GM18909 (cell line): ENCODE data around the gene ZNF497.

Experiments
- ATAC-seq: cut with Tn5 transposase; IDR thresholded peaks from one replicate; pipeline ENCODE4 v1.9.1; 2021; ENCODE audit warnings: mild to moderate bottlenecking; ENCODE audit not compliant: unreplicated experiment, poor library complexity

The ZNF497 gene

DNA sequence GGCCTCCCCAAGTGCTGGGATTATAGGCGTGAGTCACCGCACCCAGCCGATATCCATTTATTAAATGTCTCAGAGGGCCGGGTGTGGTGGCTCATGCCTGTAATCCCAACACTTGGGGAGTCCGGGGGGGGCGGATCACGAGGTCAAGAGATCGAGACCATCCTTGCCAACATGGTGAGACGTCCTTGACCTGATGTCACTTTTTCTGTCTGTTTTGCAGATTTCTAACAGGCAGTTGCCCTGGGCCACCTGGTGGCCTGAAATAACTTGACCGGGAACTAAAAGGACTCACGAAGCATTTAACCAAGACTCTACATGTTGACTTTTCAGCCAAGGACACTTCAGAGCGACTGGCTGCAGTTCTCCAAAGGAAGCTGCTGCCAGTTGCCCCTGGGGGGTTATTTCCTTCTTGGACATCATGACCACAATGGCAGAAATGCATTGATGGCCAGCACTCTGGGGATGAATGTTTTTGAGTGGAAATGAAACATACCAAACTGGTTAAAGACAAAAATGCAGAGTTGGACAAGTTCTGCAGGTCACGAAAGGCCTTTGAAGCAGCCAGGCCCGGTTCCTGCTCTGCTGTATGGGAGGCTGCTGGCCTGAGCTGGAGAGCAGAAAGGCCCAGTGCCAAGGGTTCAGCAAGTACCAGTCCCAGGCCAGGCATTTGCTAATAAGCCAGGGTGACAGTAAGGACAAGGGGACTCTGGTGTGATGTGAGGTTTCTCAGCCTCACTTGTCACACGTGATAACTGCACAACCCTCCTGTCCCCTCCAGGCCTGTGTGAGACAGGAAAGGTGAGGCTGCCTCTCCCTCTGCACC is 10.0 kb upstream of the ZNF497 start:
- no peak for ATAC-seq

DNA sequence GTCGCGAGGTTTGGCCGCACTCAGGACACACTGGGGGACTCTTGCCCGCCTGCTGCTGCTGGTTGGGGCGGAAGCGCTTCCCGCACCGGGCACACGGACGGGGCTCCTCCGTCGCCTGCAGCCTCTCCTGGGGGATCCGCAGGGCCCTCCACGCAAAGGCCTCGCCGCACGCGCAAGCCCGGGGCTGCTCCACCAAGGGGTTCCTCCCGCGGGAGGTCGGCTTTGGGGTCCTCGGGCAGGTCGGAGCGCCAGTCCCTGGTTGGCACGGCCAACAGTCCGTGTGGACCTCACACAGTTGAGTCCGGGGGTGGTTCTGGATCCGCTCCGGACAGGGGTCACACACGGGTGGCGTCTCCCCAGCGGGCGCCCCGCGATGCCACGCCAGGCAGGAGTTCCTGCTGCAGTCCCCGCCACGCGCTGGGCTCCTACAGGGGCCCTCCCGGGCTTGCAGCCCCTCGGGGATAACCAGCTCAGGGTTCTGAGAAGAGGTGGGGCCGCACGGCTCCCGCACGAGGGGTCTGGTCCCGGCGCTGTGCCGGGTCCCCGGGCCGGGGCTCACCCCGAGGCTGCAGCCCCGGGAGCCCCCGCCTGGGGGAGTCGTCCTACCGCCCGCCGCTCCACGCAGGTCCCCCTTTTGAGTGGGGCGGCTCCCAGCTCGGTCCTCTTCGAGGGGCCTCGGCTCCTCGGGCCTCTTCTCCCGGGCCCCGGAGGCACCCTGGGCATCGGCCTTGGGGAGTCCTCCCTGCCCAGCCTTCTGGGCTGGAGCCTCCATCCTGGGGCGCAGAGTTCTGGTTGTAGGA is 6.2 kb upstream of the ZNF497 start:
- no peak for ATAC-seq

DNA sequence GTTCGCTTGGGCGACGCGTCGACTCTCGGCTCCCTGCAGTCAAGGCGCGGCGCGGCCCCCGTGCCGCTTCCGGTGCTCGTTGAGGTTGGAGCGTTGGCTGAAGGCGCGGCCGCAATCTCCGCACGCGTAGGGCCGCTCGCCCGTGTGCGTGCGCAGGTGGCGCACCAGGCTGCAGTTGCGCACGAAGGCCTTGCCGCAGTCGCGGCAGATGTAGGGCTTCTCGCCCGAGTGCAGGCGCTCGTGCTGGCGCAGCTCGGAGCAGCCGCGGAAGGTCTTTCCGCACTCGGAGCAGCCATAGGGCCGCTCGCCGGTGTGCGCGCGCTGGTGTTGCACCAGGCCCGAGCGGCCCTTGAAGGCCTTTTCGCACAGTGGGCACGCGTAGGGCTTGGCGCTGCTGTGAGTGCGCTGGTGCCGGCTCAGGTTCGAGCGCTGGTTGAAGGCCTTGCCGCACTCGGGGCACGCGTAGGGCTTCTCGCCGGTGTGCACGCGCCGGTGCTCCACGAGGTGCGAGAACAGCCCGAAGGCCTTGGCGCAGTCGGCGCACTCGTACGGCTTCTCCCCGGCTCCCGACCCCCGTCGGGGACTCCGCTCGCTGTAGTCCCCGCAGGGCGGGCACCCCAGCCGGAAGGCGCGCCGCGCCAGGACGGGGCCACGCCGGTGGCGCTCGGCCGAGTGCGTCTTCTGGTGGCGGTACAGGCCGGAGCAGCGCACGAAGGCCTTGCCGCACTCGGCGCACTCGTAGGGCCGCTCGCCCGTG is 5.3 kb upstream of the ZNF497 start:
- no peak for ATAC-seq

DNA sequence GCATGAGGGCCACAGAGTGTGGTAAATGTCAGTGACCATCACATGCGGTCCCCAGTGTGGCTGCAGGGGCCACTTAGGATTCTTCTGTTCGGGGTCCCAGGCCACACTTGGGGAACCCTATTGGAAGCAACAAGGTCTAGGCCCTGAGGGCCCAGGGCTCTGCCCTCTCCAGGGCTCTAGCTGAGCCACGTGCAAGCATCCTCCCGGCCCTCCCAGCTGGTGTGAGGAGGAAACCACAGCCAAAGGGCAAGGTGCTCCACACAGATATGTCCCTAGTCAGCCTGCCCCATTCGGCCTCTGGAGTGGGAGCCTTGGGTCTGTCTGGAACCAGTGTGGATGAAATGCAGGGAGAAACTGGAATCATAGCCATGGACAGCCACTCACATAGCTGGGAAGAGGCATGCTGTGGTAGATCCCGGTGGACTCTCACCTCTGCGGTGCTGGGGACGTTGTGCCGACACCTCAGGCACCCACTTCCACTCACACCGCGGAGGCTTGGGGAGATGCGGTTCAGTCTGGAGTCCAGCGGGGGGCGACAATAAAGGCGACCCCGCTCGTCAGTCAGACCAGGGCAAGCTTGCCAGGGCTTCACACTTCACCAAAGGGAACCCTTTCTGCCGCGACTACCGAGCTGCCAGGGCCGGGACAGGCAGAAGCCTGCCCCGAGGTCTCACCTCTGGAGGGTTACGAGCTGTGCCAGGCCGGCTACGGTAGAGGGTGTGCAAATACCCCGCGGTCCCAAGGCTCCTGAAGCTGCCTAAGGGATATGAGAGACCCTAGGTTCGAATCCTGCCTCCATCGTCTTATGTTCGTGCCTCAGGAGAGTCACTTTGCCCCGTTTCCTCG is 4.3 kb upstream of the ZNF497 start:
- no peak for ATAC-seq

DNA sequence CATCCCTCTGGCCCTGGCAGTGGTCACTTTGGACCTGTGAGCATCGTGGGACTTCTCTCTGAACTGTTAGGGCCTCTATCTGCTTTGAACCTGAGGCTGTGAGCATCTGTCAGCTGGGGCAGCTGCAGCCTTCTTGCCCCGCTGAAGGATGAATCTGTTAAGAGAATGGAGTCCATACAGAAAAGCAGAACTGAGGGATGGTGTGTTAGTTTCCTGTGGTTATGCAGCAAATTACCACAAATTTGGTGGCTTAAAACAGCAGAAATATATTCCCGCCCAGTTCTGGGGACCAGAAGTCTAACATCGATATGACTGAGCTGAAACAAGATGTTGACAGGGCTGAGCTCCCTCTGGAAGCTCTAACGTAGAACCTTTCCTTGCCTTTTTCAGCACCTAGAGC is 1.6 kb upstream of the ZNF497 start:
- ATAC-seq: no peak

DNA sequence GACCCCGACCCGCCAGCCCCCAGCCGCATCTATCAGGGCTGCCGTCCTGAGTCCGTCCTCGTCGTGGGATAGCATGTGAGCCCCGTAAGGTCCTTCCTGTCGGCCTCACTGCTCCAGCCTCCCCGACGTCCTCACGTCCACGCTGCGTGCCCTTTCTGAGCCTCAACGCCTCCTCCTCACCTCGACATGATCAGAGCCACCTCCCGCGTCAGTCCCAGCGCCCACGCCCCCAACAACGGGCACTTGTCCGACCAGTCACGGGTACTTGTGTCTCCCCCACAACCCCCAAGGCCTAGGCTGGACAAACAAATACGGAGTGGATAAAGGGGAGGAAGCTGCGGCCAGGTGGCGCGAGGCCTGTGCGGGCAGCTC is 665 bp downstream of the ZNF497 start:
- peak; percentile 25 for ATAC-seq

DNA sequence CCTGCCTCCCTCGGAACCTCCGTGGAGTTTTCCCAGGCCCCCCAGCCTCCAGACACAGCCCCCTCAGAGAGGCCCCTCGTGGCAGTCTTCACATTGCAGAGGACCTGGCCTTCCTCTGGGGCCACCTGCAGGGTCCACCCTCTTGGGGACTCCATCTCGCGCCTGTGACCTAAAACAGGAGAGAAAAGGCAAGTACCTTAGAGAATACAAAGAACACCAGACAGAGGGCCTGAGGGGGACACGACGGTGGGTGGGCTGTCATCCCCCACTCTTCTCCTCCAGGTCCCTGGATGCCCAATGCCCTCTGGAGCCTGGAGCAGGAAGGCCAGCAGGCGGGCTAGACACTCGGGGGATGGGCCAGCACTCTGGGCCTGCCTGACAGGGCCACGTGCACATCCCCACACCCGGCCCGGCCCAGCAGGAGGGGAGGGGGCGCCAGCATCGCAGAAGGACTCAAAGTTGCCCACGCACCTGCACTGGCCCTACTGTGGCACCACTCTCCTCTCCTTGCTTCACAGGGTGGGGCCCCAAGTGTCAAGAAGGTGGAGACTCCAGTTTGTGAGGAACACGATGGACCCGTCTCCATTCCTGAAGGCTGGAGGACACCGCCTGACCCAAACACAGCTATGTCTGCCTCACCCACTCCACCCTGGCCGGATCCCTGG is 4.9 kb downstream of the ZNF497 start:
- ATAC-seq: no peak

DNA sequence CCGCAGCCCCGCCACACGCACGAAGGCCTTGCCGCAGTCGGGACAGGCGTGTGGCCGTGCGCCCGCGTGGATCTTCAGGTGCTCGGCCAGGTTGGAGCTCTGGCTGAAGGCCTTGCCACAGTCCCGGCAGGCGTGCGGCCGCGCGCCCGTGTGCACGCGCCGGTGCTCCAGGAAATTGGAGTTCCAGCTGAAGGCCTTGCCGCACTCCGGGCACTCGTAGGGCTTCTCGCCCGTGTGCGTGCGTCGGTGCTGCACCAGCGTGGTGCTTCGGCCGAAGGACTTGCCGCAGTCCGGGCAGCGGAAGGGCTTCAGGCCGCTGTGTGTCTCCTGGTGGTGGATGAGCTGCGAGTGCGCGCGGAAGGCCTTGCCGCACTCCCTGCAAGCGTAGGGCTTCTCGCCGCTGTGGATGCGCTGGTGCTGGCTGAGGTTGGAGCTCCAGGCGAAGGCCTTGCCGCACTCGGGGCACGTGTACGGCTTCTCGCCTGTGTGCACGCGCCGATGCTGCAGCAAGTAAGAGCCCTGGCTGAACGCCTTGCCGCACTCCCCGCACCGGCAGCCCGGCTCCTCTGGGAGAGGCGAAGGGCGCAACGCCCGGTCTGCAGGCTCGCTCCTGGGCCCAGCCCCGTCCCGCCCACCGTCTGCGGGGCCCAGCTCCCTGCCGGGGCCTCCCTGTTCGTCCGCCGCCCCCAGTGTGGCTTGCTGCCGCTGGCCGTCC is 5.6 kb downstream of the ZNF497 start:
- no peak for ATAC-seq

DNA sequence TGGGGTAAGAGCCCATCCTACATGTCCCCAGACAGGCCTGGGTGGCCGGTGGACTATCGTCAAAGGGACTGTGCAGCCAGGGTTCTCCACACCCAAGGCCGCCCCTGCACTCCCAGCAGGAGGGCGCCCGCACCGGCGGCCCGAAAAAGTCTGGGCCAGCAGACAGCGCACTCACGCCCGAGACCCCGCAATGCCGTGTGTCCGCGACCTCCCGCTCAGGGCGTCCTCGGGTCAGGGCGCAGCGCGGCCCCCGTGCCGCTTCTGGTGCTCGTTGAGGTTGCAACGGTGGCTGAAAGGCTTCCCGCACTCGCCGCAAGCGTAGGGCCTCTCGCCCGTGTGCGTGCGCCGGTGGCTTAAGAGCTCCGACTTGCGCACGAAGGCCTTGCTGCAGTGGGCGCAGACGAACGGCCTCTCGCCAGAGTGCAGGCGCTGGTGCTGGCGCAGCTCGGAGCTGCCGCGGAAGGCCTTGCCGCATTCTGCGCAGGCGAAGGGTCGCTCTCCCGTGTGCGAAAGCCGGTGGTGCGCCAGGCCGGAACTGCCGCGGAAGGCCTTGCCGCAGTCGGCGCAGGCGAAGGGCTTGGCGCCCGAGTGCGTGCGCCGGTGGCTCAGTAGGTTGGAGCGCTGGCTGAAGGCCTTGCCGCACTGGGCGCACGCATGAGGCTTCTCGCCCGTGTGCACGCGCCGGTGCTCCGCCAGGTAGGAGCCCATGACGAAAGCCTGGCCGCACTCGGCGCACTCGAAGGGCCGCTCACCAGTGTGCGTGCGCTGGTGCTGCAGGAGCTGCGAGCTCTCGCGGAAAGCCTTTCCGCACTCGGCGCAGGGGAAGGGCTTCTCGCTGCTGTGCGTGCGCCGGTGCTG is 6.4 kb downstream of the ZNF497 start:
- no peak for ATAC-seq

DNA sequence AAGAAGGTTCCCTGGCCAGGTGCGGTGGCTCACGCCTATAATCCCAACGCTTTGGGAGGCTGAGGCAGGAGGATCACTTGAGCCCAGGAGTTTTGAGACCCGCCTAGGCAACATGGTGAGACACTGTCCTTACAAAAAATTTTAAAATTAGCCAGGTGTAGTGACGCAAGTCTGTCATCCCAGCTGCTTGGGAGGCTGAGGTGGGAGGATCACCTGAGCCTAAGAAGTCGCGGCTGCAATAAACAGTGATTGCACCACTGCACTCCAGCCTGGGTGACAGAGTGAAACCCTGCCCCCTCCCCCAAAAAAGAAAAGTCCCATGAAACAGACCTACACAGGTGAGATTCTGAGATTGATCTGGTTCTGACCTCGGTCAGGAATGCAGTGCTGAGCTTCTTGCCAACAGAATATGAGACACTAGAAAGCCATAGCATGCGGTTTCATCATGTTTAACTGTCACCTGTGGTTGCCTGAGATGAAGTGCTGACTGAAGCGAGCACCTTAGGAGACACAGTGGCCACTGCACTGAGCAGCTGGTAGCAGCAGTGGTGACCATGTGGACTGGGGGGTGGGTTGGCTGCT is 7.2 kb downstream of the ZNF497 start:
- ATAC-seq: no peak

DNA sequence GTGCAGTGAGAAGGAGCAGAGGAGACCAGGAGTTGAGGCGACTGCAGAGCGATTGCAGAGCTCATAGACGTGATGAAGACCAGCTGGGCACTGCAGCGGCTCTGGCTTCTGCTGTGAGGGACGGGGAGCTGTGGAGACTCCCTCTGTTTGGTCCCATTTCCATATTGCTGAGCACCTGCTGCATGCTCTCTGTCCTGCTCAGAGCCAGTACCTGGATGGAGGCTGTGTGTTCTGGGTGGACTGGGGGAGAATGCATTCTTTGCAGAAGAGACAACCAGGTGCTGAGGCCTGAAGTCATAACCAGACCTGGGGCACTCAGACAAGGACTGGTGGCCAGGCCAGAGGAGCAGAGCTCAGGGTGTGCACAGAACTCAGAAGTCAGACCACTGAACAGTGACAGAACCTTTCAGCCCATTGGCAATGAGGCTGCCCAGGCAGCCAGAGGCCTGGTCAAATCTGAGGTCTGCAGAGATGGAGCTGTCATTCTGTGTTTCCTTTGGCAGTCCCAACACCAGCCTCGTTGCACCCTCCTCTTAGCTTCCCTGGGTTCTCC is 8.0 kb downstream of the ZNF497 start:
- ATAC-seq: no peak

DNA sequence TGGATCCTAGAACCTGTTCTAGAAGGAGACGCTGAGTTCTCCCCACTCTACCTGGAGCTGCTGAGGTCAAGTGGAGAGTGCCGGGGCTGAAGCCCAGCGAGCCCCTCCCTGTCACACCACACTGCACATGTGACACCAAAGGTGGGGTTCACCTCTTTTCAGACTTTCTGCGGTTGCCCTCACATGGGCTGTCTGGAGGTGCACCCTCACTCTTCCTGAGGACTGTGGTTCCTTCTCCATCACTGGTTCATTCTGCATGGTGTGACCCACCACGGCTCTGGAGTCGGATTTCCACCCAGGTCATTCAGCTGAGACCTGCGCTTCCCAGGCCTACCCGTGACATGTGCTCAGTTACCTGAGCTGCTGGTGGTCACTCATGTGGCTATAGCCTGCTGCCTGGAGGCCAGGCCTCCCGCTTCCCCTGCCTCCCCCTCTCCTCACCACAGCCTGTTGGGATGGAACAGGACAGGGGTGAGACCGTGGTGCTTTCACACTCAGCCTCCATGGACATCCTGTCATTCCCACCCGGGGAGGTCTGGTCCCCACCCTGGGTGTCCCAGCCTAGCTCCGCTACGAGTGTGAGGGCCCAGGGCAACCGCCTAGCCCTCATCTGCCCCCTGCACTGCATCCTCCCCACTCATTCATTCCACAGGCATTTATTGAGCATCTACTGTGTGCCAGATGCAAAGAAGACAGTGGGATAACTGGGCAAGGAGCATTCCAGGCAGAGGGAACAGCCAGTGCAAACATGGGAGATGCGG is 8.7 kb downstream of the ZNF497 start:
- ATAC-seq: no peak

DNA sequence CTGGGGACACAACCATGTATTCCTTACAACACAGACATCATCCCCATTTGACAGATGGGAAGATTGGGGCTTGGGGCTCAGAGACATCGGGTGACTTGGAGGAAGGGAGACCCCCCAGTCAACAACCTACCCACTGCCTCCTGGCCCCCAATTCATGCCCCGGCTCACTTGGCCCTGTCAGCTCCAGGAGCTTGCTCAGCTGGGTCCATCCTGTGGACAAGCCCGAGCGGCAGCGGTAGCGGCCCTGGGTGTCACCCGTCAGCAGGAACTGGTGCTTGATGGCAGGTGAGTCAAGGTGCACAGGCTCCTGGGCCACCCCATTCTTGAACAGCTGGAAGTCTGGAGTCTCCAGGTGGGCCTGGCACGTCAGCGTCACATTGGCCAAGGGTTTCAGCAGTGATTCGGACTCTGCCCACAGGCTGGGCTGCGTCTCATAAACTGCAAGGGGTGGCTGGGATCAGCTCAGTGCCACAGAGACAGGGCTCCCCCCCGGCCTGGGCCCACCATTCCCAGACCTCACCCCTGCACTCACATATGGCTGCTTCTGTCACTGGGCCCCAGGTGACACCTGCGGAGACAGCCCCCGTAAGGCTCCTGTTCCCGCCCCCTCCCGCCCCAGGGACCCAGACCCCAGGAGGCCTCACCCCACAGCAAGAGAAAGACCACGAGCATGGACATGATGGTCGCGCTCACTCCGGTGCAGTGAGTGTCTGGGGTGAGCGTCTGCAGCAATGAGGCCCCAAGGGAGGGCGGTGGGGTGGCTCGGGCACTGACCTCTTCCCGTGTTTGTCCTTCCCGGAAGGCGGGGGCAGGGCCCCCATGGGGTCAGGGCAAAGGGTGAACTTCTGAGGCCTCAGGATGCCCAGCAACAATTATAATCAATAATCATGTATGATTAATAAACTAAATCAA is 9.5 kb downstream of the ZNF497 start, which contains the start of gene A1BG:
A1BG (minus strand) TSS at position 733 of the 912 bp plus-strand sequence; CDS start at position 678, 55 bp downstream.
- ATAC-seq: no peak

DNA sequence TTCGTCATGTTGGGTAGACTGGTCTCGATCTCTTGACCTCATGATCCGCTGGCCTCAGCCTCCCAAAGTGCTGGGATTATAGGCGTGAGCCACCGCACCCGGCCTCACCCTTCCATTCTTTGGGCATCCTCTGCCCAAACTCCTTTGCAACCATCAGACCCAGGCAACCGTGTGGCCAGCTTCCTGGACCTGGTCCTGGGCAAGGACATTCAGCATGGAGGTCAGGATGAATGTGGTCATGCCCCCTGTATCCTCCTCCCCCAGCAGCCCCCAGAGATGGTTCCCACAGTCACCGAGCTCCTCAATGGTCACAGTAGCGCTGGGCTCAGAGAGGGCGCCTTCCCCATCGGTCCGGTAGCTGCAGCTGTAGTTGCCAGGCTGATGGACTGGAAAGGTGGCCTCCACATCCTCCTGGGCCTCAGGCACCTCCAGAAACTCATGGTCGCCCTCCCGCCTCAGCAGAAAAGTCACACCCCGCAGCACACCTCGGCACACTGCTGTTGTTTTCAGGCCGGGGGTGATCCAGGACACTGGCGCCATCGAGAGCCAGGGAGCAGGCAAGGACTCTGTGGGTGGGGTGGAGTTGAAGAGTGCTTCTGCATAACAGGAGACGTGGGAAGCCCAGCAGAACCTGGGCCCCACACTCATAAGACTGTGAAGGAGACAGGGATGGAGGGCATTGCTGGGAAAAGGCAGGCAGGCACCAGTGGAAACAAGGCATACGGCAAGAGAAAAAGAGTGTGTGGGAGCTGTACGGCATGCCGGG is 10.4 kb downstream of the ZNF497 start:
- ATAC-seq: no peak

DNA sequence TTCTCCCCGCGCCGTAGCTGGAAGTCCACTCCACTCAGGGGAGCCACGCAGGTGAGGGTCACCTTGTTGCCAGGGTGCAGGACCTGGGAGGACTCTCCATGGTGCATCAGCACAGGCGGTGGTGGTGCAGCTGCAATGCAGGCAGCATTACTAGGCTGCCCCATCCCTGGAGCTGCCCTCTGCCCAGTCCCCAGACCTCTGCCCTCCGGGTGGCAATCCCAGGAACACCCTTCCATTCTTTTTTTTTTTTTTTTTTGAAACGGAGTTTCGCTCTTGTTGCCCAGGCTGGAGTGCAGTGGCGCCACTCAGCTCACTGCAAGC is 11.0 kb downstream of the ZNF497 start:
- ATAC-seq: no peak
